ENCODE measurements around the gene TOMM34. TPM values are rescaled to one million over a fixed set of nuclear protein-coding genes. Genes with fewer than 3 reads are reported as not detected.

The TOMM34 gene
- total RNA-seq, 8 experiments from 2014 or later = 14.6 to 80.9 (median 23.6) TPM

GRCh38 chr20:44912189-44912588 is 48.0 kb downstream of the TOMM34 start:
- WGBS, 10 experiments = 93 to 100% (median 100%) methylated on average over 1 to 2 of the region's 2 CpGs; no CpG with 5 or more reads in 6 of the 10 experiments
- no peak overlapping the region for H3K27ac ChIP-seq
- no peak for ATAC-seq (replicated peaks in 6 of 8)
- peaks cover 3 to 4% of the 10 kb centered on the region in 2 donors for H3K4me1 ChIP-seq (replicated peaks in 1 of 2)
- no peak overlapping the region for H3K4me3 ChIP-seq
- in situ Hi-C loops (cut with MboI; ENCODE audit: low pct_unique_long_range_greater_than_20kb in 2 of 9, low sequenced_read_pairs in 9 of 9, unreplicated experiment in 9 of 9) = no loop called here

- ATAC-seq (replicated peaks in 6 of 8) = peak in 4 of 8 experiments; percentile 21 to 29 (median 25)
- Histone ChIP-seq H3K4me3 (no peak overlapping the region), H3K27ac (no peak overlapping the region), H3K4me1 (replicated peaks in 1 of 2) (peaks cover 3 to 4% of the 10 kb centered on the region in 2 donors)
- 20 to 82% (median 74%) methylated on average over 2 to 17 of the region's 21 CpGs; no CpG with 5 or more reads in 1 of the 10 experiments for WGBS, 10 experiments
- in situ Hi-C loops (cut with MboI; ENCODE audit: low pct_unique_long_range_greater_than_20kb in 2 of 9, low sequenced_read_pairs in 9 of 9, unreplicated experiment in 9 of 9) = no loop called here
These were observed 48.8 kb downstream of the TOMM34 start for GRCh38 chr20:44911264-44911921.

GRCh38 chr20:44910690-44911262 is 49.4 kb downstream of the TOMM34 start:
- in situ Hi-C loops (cut with MboI; ENCODE audit: low pct_unique_long_range_greater_than_20kb in 2 of 9, low sequenced_read_pairs in 9 of 9, unreplicated experiment in 9 of 9) = no loop called here

GRCh38 chr20:44909872-44910689 is 50.1 kb downstream of the TOMM34 start, which contains the start of gene PABPC1L:
TSS of gene PABPC1L (plus strand) at chr20:44910060. CDS start at chr20:44910144, 84 bp downstream.
- Histone ChIP-seq H3K27ac (no peak within 1 kb of the TSS), H3K4me1 (replicated peaks in 1 of 2) (peaks cover 3 to 4% of the 10 kb centered on the region in 2 donors), H3K4me3 (peak within 1 kb of the TSS; percentile 44 to 52 (median 49))
- in situ Hi-C loops (cut with MboI; ENCODE audit: low pct_unique_long_range_greater_than_20kb in 2 of 9, low sequenced_read_pairs in 9 of 9, unreplicated experiment in 9 of 9) = no loop called here
- 0% methylated on average over 2 to 7 of the region's 61 CpGs; no CpG with 5 or more reads in 7 of the 10 experiments for WGBS, 10 experiments
- ATAC-seq (replicated peaks in 6 of 8) = peak; percentile 88 to 95 (median 90)

More at GRCh38 chr20:44910690-44911262, 49.4 kb downstream of the TOMM34 start:
- peak in 4 of 8 experiments; percentile 4 to 10 (median 6) for ATAC-seq (replicated peaks in 6 of 8)
- no peak overlapping the region for H3K27ac ChIP-seq
- 71 to 100% (median 80%) methylated on average over 1 to 11 of the region's 17 CpGs; no CpG with 5 or more reads in 3 of the 10 experiments for WGBS, 10 experiments
- peak overlapping the region; percentile 44 to 52 (median 49) for H3K4me3 ChIP-seq
- H3K4me1 ChIP-seq (replicated peaks in 1 of 2) = peaks cover 3 to 4% of the 10 kb centered on the region in 2 donors

GRCh38 chr20:44908987-44909871 is 51.0 kb downstream of the TOMM34 start:
- Histone ChIP-seq H3K4me3 (peak overlapping the region; percentile 44 to 52 (median 49)), H3K4me1 (replicated peaks in 1 of 2) (peaks cover 3 to 4% of the 10 kb centered on the region in 2 donors), H3K27ac (no peak overlapping the region)
- WGBS, 10 experiments = 27 to 100% (median 60%) methylated on average over 1 to 14 of the region's 14 CpGs; no CpG with 5 or more reads in 2 of the 10 experiments
- ATAC-seq (replicated peaks in 6 of 8) = peak in 3 of 8 experiments; percentile 2 to 6 (median 2)
- in situ Hi-C loops (cut with MboI; ENCODE audit: low pct_unique_long_range_greater_than_20kb in 2 of 9, low sequenced_read_pairs in 9 of 9, unreplicated experiment in 9 of 9) = no loop called here

GRCh38 chr20:44904377-44904776 is 55.8 kb downstream of the TOMM34 start:
- H3K27ac ChIP-seq = no peak overlapping the region

GRCh38 chr20:44901974-44902373 is 58.2 kb downstream of the TOMM34 start:
- no peaks in the 10 kb centered on the region for H3K4me1 ChIP-seq (replicated peaks in 1 of 2)
- in situ Hi-C loops (cut with MboI; ENCODE audit: low pct_unique_long_range_greater_than_20kb in 2 of 9, low sequenced_read_pairs in 9 of 9, unreplicated experiment in 9 of 9) = no loop called here
- H3K4me3 ChIP-seq = no peak overlapping the region
- peak; percentile 61 to 96 (median 90) for ATAC-seq (replicated peaks in 6 of 8)
- H3K27ac ChIP-seq = no peak overlapping the region
- WGBS, 10 experiments = 40 to 100% (median 73%) methylated on average over 1 to 2 of the region's 2 CpGs; no CpG with 5 or more reads in 3 of the 10 experiments

More at GRCh38 chr20:44904377-44904776, 55.8 kb downstream of the TOMM34 start:
- Histone ChIP-seq H3K4me1 (replicated peaks in 1 of 2) (no peaks in the 10 kb centered on the region), H3K4me3 (no peak overlapping the region)
- WGBS, 10 experiments = 60 to 100% (median 89%) methylated on average over 1 to 5 of the region's 5 CpGs; no CpG with 5 or more reads in 1 of the 10 experiments
- in situ Hi-C loops (cut with MboI; ENCODE audit: low pct_unique_long_range_greater_than_20kb in 2 of 9, low sequenced_read_pairs in 9 of 9, unreplicated experiment in 9 of 9) = no loop called here
- no peak for ATAC-seq (replicated peaks in 6 of 8)

- H3K27ac ChIP-seq = no peak overlapping the region
- no peak overlapping the region for H3K4me3 ChIP-seq
- H3K4me1 ChIP-seq (replicated peaks in 1 of 2) = no peaks in the 10 kb centered on the region
- WGBS, 10 experiments = 60 to 100% (median 90%) methylated on average over 1 to 4 of the region's 5 CpGs; no CpG with 5 or more reads in 3 of the 10 experiments
- ATAC-seq (replicated peaks in 6 of 8) = no peak
- in situ Hi-C loops (cut with MboI; ENCODE audit: low pct_unique_long_range_greater_than_20kb in 2 of 9, low sequenced_read_pairs in 9 of 9, unreplicated experiment in 9 of 9) = no loop called here
These were observed 59.9 kb downstream of the TOMM34 start for GRCh38 chr20:44900231-44900854.

- in situ Hi-C loops (cut with MboI; ENCODE audit: low pct_unique_long_range_greater_than_20kb in 2 of 9, low sequenced_read_pairs in 9 of 9, unreplicated experiment in 9 of 9) = no loop called here
- no peaks in the 10 kb centered on the region for H3K4me1 ChIP-seq (replicated peaks in 1 of 2)
- H3K27ac ChIP-seq = no peak overlapping the region
- 75 to 100% (median 100%) methylated on average over 1 of the region's 1 CpG; no CpG with 5 or more reads in 6 of the 10 experiments for WGBS, 10 experiments
- H3K4me3 ChIP-seq = no peak overlapping the region
- ATAC-seq (replicated peaks in 6 of 8) = no peak
These were observed 63.1 kb downstream of the TOMM34 start for GRCh38 chr20:44897133-44897532.

GRCh38 chr20:44896583-44896982 is 63.6 kb downstream of the TOMM34 start:
- no peak for ATAC-seq (replicated peaks in 6 of 8)
- in situ Hi-C loops (cut with MboI; ENCODE audit: low pct_unique_long_range_greater_than_20kb in 2 of 9, low sequenced_read_pairs in 9 of 9, unreplicated experiment in 9 of 9) = no loop called here
- 100% methylated on average over 1 of the region's 1 CpG; no CpG with 5 or more reads in 6 of the 10 experiments for WGBS, 10 experiments
- Histone ChIP-seq H3K4me3 (no peak overlapping the region), H3K4me1 (replicated peaks in 1 of 2) (no peaks in the 10 kb centered on the region), H3K27ac (no peak overlapping the region)

GRCh38 chr20:44894959-44895358 is 65.2 kb downstream of the TOMM34 start:
- WGBS, 10 experiments = 60 to 100% (median 89%) methylated on average over 1 to 2 of the region's 2 CpGs; no CpG with 5 or more reads in 4 of the 10 experiments
- H3K27ac ChIP-seq = no peak overlapping the region
- H3K4me3 ChIP-seq = no peak overlapping the region
- H3K4me1 ChIP-seq (replicated peaks in 1 of 2) = peaks cover 0 to 4% of the 10 kb centered on the region in 2 donors
- in situ Hi-C loops (cut with MboI; ENCODE audit: low pct_unique_long_range_greater_than_20kb in 2 of 9, low sequenced_read_pairs in 9 of 9, unreplicated experiment in 9 of 9) = no loop called here
- peak in 2 of 8 experiments; percentile 38 to 41 for ATAC-seq (replicated peaks in 6 of 8)
